Activated naive CD4-positive, alpha-beta T cell treated with anti-CD3 and anti-CD28 coated beads for 36 hours (primary cell): ENCODE measurements around the gene ATP5PB. TPM values are rescaled to one million over a fixed set of nuclear protein-coding genes. Genes with fewer than 3 reads are reported as not detected.

Experiments used
- total RNA-seq, 2 experiments: library from RNA; stranded (reverse); gene quantifications; one replicate each; pipeline ENCODE4 v1.2.3, GENCODE V29; 2021

The ATP5PB gene
- total RNA-seq, 2 experiments from 2014 or later = 324 to 331 TPM

Other genes with a start within 250 kb of the ATP5PB start
- 100 to 1,000 TPM; 210 to 213 TPM for gene DENND2D, start 248.8 kb upstream of the ATP5PB start, total RNA-seq
- gene CHI3L2, start 221.8 kb upstream of the ATP5PB start, total RNA-seq = 1 to 10 TPM; 5.3 to 5.5 TPM
- gene CHIA, start 158.6 kb upstream of the ATP5PB start, total RNA-seq = not detected
- gene OVGP1, start 21.7 kb upstream of the ATP5PB start, total RNA-seq = 1 to 10 TPM; 1.7 to 2.0 TPM
- gene WDR77, start 208 bp upstream of the ATP5PB start, total RNA-seq = 10 to 100 TPM; 43.1 to 48.8 TPM
- 1 to 10 TPM; 6.4 to 8.2 TPM for gene C1orf162, start 24.5 kb downstream of the ATP5PB start, total RNA-seq
- gene ADORA3, start 54.2 kb downstream of the ATP5PB start, total RNA-seq = not detected
- gene TMIGD3, start 54.2 kb downstream of the ATP5PB start, total RNA-seq = not detected
- gene RAP1A, start 170.3 kb downstream of the ATP5PB start, total RNA-seq = 100 to 1,000 TPM; 152 to 155 TPM